Transverse colon (tissue), 4 donors: ENCODE data around the gene SMARCE1. TPM values are rescaled to one million over a fixed set of nuclear protein-coding genes. Genes with fewer than 3 reads are reported as not detected.
"Not testable (repeated sequence)": the region's sequence is repeated elsewhere in the genome, so short reads cannot be mapped to it uniquely, and the experiment has no call there.

Experiments
- DNase-seq: peaks from one replicate; pipeline ENCODE4 v3.0.0-alpha.2; 2019
- H3K27ac ChIP-seq, 4 donors: fragments of 200-600 bp; sonication (generic); 2 replicates each; pipeline ENCODE4 v1.5.1; 2016 to 2018; ENCODE audit warnings: inconsistent platforms in 4 of 4
- H3K27me3 ChIP-seq: fragments of 200-600 bp; sonication (generic); 2 replicates; pipeline ENCODE4 v1.5.1; 2017; ENCODE audit warnings: inconsistent platforms
- H3K36me3 ChIP-seq, 4 donors: fragments of 200-600 bp; sonication (generic); 2 replicates each; pipeline ENCODE4 v1.5.1; 2017 to 2019; ENCODE audit warnings: inconsistent platforms in 4 of 4
- H3K4me1 ChIP-seq, 4 donors: fragments of 200-600 bp; sonication (generic); 2 replicates each; pipeline ENCODE4 v1.5.1; 2017 to 2020; ENCODE audit warnings: inconsistent platforms in 4 of 4
- H3K4me3 ChIP-seq, 4 donors: fragments of 200-600 bp; sonication (generic); 1 replicate in 1 of 4; 2 replicates in 3 of 4; pipeline versions ENCODE4 v1.5.1 to v1.6.1; 2017 to 2019; ENCODE audit warnings: inconsistent platforms in 4 of 4
- H3K9me3 ChIP-seq, 2 donors: fragments of 200-600 bp; sonication (generic); 2 replicates each; pipeline ENCODE4 v1.5.1; 2017 to 2019; ENCODE audit warnings: inconsistent platforms in 2 of 2
- CTCF ChIP-seq, 5 experiments: fragments of 200-600 bp in 3 of 5; fragments of 450-650 bp in 2 of 5; sonication (generic) in 3 of 5; IDR thresholded peaks; 1 replicate in 2 of 5; 2 replicates in 3 of 5; pipeline ENCODE4 v1.5.1; 2016 to 2017; ENCODE audit warnings: antibody characterized with exemption in 5 of 5, inconsistent platforms in 3 of 5, mild to moderate bottlenecking in 2 of 5, moderate library complexity in 1 of 5
- EP300 ChIP-seq: sonication (generic); formaldehyde crosslinking; IDR thresholded peaks from one replicate; pipeline ENCODE4 v1.6.1; 2017; ENCODE audit warnings: antibody characterized with exemption, low read depth
- POLR2A ChIP-seq: fragments of 450-650 bp; IDR thresholded peaks from one replicate; pipeline ENCODE4 v1.6.1; 2016; ENCODE audit warnings: antibody characterized with exemption, mild to moderate bottlenecking, moderate library complexity
- POLR2AphosphoS5 ChIP-seq, 3 donors: sonication (generic); formaldehyde crosslinking; IDR thresholded peaks; one replicate each; pipeline ENCODE4 v1.6.1; 2016; ENCODE audit warnings: antibody characterized with exemption in 3 of 3
- WGBS, 2 donors: methylation state at CpG; one replicate each; pipeline ENCODE4 v1.1.5; 2018; ENCODE audit warnings: low coverage in 1 of 2; 5-methylcytosine and 5-hydroxymethylcytosine counted together
- in situ Hi-C, 4 donors: fragments of 200-750 bp; cut with MboI; loops; one replicate each; pipeline versions ENCODE4 v1.15.0 to v1.15.1; 2017; ENCODE audit warnings: low sequenced_read_pairs in 3 of 4, low pct_ligation_motif_present in 1 of 4, low pct_unique_long_range_greater_than_20kb in 1 of 4
- intact Hi-C: fragments of 100-400 bp; cut with DNase I; formaldehyde crosslinking; loops from one replicate; pipeline ENCODE4 v1.15.1; 2023; ENCODE audit warnings: low total_unique reads
- total RNA-seq, 4 donors: library from RNA; depleted of rRNA; stranded (reverse); fragments of >200 nt; gene quantifications; one replicate each; pipeline ENCODE4 v1.1.0, GENCODE V29; 2016

Gene SMARCE1
- total RNA-seq, 4 donors from 2014 or later: 43.0 to 87.2 (median 61.6) TPM

GRCh38 chr17:40596261-40596919, 51.2 kb downstream of the SMARCE1 start:
- Histone ChIP-seq H3K9me3 (no peaks in the 10 kb centered on the region), H3K4me3 (no peak overlapping the region), H3K27ac (no peak overlapping the region), H3K36me3 (no peaks in the 10 kb centered on the region), H3K27me3 (no peaks in the 10 kb centered on the region), H3K4me1 (peaks cover 0 to 6% (median 0%) of the 10 kb centered on the region in 4 donors)
- in situ Hi-C loops (no loop called here), intact Hi-C loops (no loop called here)
- WGBS, 2 donors: 73 to 86% methylated on average over 4 to 7 of the region's 7 CpGs
- no peak for TF ChIP-seq POLR2AphosphoS5 (IDR thresholded peaks at IDR 0.05)
- TF ChIP-seq CTCF (IDR thresholded peaks at IDR 0.05): no peak
- no peak for TF ChIP-seq POLR2A
- no peak for TF ChIP-seq EP300
- no peak for DNase-seq

GRCh38 chr17:40590742-40591141, 56.9 kb downstream of the SMARCE1 start:
- 83 to 94% methylated on average over 1 to 3 of the region's 3 CpGs for WGBS, 2 donors
- Histone ChIP-seq H3K27me3 (no peaks in the 10 kb centered on the region), H3K4me1 (no peaks in the 10 kb centered on the region), H3K9me3 (no peaks in the 10 kb centered on the region), H3K4me3 (no peak overlapping the region), H3K27ac (no peak overlapping the region), H3K36me3 (no peaks in the 10 kb centered on the region)
- in situ Hi-C loops: no loop called here
- intact Hi-C loops: no loop called here
- DNase-seq: no peak
- TF ChIP-seq EP300: no peak
- TF ChIP-seq POLR2A: no peak
- no peak for TF ChIP-seq CTCF (IDR thresholded peaks at IDR 0.05)

GRCh38 chr17:40588552-40588951, 59.1 kb downstream of the SMARCE1 start:
- 68% methylated on average over 2 of the region's 2 CpGs; no CpG with 5 or more reads in 1 of the 2 donors for WGBS, 2 donors
- Histone ChIP-seq H3K27ac (no peak overlapping the region), H3K36me3 (no peaks in the 10 kb centered on the region), H3K4me1 (no peaks in the 10 kb centered on the region), H3K9me3 (peaks cover 0 to 8% of the 10 kb centered on the region in 2 donors), H3K27me3 (no peaks in the 10 kb centered on the region), H3K4me3 (no peak overlapping the region)
- DNase-seq: no peak
- intact Hi-C loops (no loop called here), in situ Hi-C loops (no loop called here)
- TF ChIP-seq EP300: no peak
- TF ChIP-seq CTCF (IDR thresholded peaks at IDR 0.05): no peak
- TF ChIP-seq POLR2A: no peak
- TF ChIP-seq POLR2AphosphoS5 (IDR thresholded peaks at IDR 0.05): no peak

- DNase-seq, H3K9me3 ChIP-seq, in situ Hi-C loops, H3K4me3 ChIP-seq, H3K27ac ChIP-seq, H3K36me3 ChIP-seq, intact Hi-C loops, H3K4me1 ChIP-seq, H3K27me3 ChIP-seq: not testable (repeated sequence)
- WGBS, 2 donors: 75% methylated on average over 2 to 3 of the region's 3 CpGs
These were observed 61.4 kb downstream of the SMARCE1 start for GRCh38 chr17:40586264-40586663.

GRCh38 chr17:40584950-40585349, 62.7 kb downstream of the SMARCE1 start:
- H3K27me3 ChIP-seq, in situ Hi-C loops, H3K27ac ChIP-seq, DNase-seq, H3K36me3 ChIP-seq, H3K9me3 ChIP-seq, intact Hi-C loops, H3K4me3 ChIP-seq, H3K4me1 ChIP-seq: not testable (repeated sequence)
- WGBS, 2 donors: 71 to 80% methylated on average over 2 of the region's 2 CpGs
